ENCODE data around the gene ASTE1.

Gene ASTE1

DNA sequence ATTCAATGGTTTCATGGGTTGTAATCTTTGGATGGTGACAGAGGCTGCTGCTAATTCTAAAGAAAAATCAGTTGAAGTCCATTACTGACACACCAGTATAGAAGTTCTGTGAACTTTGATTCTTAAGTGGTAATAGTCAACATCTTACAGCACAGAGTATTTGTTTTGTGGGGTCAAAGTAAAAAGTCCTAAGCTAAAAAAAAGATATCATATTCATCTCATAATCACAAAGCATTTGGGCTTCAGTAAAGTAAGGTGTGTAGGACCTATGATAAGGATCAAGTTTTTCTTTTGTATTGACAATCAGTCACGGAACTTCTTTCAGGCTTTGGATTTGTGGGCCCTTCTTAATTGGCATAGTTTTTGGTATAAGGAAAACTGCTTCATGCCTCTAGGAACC is 1.1 kb downstream of the ASTE1 start:
- H3K27me3 ChIP-seq (ENCODE audit: insufficient read depth, low read depth), result no peaks in the 10 kb centered on the region
- peak overlapping the region; percentile 70; the same call in 1 of the 2 replicates for H2AFZ ChIP-seq (ENCODE audit: low read depth)
- H3K27ac ChIP-seq, result no peak overlapping the region
- H3K9ac ChIP-seq, result peak overlapping the region; percentile 88; the same call in 1 of the 2 replicates
- peaks cover 11% of the 10 kb centered on the region for H3K4me1 ChIP-seq (ENCODE audit: low read depth, poor library complexity, severe bottlenecking)
- no peaks in the 10 kb centered on the region for H3K79me2 ChIP-seq (ENCODE audit: insufficient read depth, low read depth)
- TF ChIP-seq, protein P1, sequence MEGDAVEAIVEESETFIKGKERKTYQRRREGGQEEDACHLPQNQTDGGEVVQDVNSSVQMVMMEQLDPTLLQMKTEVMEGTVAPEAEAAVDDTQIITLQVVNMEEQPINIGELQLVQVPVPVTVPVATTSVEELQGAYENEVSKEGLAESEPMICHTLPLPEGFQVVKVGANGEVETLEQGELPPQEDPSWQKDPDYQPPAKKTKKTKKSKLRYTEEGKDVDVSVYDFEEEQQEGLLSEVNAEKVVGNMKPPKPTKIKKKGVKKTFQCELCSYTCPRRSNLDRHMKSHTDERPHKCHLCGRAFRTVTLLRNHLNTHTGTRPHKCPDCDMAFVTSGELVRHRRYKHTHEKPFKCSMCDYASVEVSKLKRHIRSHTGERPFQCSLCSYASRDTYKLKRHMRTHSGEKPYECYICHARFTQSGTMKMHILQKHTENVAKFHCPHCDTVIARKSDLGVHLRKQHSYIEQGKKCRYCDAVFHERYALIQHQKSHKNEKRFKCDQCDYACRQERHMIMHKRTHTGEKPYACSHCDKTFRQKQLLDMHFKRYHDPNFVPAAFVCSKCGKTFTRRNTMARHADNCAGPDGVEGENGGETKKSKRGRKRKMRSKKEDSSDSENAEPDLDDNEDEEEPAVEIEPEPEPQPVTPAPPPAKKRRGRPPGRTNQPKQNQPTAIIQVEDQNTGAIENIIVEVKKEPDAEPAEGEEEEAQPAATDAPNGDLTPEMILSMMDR (conservative IDR thresholded peaks at IDR 0.05; ENCODE audit: low read depth, low read length), result no peak
- H3K4me2 ChIP-seq, result peak overlapping the region; percentile 61
- no peaks in the 10 kb centered on the region for H3K36me3 ChIP-seq (ENCODE audit: insufficient read depth)
- H4K20me1 ChIP-seq (ENCODE audit: insufficient read depth), result no peaks in the 10 kb centered on the region
- H3K4me3 ChIP-seq (IDR thresholded peaks at IDR 0.05; ENCODE audit: insufficient read depth, low read depth, low read length), result no peak overlapping the region

DNA sequence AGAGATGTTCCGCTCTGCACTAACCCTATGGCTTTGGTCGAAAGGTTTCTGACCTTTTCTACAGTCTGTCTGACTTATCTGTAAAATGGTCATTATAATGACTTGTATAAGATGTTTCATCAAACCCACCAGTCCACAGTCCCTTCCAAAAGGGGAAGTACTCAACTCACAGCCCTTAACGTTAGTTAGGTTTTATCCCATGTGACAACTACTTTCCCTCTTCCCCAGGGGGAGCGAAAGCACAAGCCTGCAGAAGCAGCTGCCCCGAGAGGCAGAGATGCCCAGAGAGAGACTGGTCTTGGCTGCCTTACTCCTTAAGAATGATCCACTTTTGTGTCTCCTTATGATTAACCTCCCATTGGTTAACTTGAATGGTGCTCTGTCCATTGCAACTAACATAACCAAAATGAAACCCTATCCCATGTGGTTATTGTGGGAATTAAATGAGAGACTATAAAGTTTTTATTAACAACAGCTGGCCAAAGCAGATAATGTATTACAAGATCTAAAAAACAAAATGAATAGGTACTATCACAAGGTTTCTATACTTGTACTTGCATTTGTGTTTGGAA is 6.4 kb downstream of the ASTE1 start:
- no peaks in the 10 kb centered on the region for H3K27me3 ChIP-seq (ENCODE audit: insufficient read depth, low read depth)
- no peak overlapping the region for H3K9ac ChIP-seq
- TF ChIP-seq, protein P1 (conservative IDR thresholded peaks at IDR 0.05; ENCODE audit: low read depth, low read length), result no peak
- H4K20me1 ChIP-seq (ENCODE audit: insufficient read depth), result no peaks in the 10 kb centered on the region
- no peaks in the 10 kb centered on the region for H3K4me1 ChIP-seq (ENCODE audit: low read depth, poor library complexity, severe bottlenecking)
- H2AFZ ChIP-seq (ENCODE audit: low read depth), result no peak overlapping the region
- no peak overlapping the region for H3K4me3 ChIP-seq (IDR thresholded peaks at IDR 0.05; ENCODE audit: insufficient read depth, low read depth, low read length)
- no peak overlapping the region for H3K27ac ChIP-seq
- H3K4me2 ChIP-seq, result no peak overlapping the region
- H3K36me3 ChIP-seq (ENCODE audit: insufficient read depth), result no peaks in the 10 kb centered on the region
- H3K79me2 ChIP-seq (ENCODE audit: insufficient read depth, low read depth), result no peaks in the 10 kb centered on the region

DNA sequence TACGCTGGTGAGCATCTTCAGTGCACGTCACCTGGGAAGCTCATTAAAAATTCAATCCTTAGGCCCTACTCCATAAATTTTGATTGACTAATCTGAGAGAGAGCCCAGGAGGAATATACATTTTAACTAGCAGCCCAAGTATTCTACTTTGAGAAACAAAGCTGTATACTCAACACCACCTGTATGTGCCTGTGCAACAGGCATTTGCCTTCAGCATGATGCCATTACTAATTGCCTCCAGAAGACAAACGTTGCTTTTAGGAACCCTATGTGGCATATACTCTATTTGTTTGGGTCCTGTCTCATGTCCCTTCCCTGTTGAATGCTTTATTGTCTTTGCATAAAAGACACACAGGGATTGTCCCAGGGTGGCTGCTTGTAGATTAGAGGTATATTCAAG is 7.7 kb downstream of the ASTE1 start:
- no peaks in the 10 kb centered on the region for H4K20me1 ChIP-seq (ENCODE audit: insufficient read depth)
- no peak overlapping the region for H3K4me2 ChIP-seq
- no peaks in the 10 kb centered on the region for H3K27me3 ChIP-seq (ENCODE audit: insufficient read depth, low read depth)
- H3K4me1 ChIP-seq (ENCODE audit: low read depth, poor library complexity, severe bottlenecking), result no peaks in the 10 kb centered on the region
- no peak overlapping the region for H3K4me3 ChIP-seq (IDR thresholded peaks at IDR 0.05; ENCODE audit: insufficient read depth, low read depth, low read length)
- no peaks in the 10 kb centered on the region for H3K36me3 ChIP-seq (ENCODE audit: insufficient read depth)
- no peak overlapping the region for H3K27ac ChIP-seq
- TF ChIP-seq, protein P1 (conservative IDR thresholded peaks at IDR 0.05; ENCODE audit: low read depth, low read length), result no peak
- no peaks in the 10 kb centered on the region for H3K79me2 ChIP-seq (ENCODE audit: insufficient read depth, low read depth)
- no peak overlapping the region for H2AFZ ChIP-seq (ENCODE audit: low read depth)
- H3K9ac ChIP-seq, result no peak overlapping the region

DNA sequence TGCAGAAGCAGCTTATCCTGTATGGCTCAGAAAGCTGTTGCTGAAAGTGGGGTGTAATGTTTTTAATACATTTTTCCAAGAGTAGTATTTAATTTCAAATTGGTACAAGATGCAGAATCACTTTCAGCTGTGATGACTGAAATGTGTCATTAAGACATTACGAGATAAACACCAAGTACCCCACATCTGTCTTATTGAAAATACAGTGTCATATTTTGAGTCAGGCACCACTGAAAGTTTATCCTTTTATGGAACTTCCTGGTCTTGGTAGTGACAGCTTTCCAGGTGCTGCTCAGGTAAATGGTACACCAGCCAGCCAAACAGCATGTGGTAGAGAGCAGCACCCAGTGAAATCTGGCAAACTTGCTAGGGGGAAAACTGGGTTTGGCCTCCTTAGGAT is 16.9 kb downstream of the ASTE1 start:
- H4K20me1 ChIP-seq (ENCODE audit: insufficient read depth), result no peaks in the 10 kb centered on the region
- H3K4me1 ChIP-seq (ENCODE audit: low read depth, poor library complexity, severe bottlenecking), result no peaks in the 10 kb centered on the region
- no peaks in the 10 kb centered on the region for H3K79me2 ChIP-seq (ENCODE audit: insufficient read depth, low read depth)
- TF ChIP-seq, protein P1 (conservative IDR thresholded peaks at IDR 0.05; ENCODE audit: low read depth, low read length), result no peak
- H3K36me3 ChIP-seq (ENCODE audit: insufficient read depth), result peaks cover 7% of the 10 kb centered on the region; the same call in 1 of the 2 replicates
- no peak overlapping the region for H3K4me3 ChIP-seq (IDR thresholded peaks at IDR 0.05; ENCODE audit: insufficient read depth, low read depth, low read length)
- no peak overlapping the region for H3K27ac ChIP-seq
- H3K27me3 ChIP-seq (ENCODE audit: insufficient read depth, low read depth), result no peaks in the 10 kb centered on the region
- H2AFZ ChIP-seq (ENCODE audit: low read depth), result no peak overlapping the region
- no peak overlapping the region for H3K9ac ChIP-seq
- H3K4me2 ChIP-seq, result no peak overlapping the region

Data from KMS-11 (cell line).